Adipose tissue (tissue), 3 donors: Measurements from ENCODE around the gene FAM180A. TPM values are rescaled to one million over a fixed set of nuclear protein-coding genes. Genes with fewer than 3 reads are reported as not detected.

ENCODE experiments used
- H3K27ac ChIP-seq: one replicate; pipeline ENCODE4 v1.5.1; 2013; ENCODE audit warnings: low read depth, low read length
- WGBS, 3 donors: extraction: QIAGEN DNeasy Blood & Tissue Kit; methylation state at CpG; one replicate each; pipeline ENCODE4 v1.1.7; 2013; 5-methylcytosine and 5-hydroxymethylcytosine counted together
- polyA plus RNA-seq, 3 donors: library from polyadenylated mRNA; stranded (reverse); fragments of 200-250 nt; gene quantifications; one replicate each; pipeline ENCODE4 v1.2.3, GENCODE V29; 2013
- donor health status: healthy with polysubstance abuse.
- donor health status: Bipolar disorder and iron deficiency.
- donor health status: healthy.

The FAM180A gene
- polyA plus RNA-seq, 3 donors = 0.07 to 2.2 (median 2.2) TPM

DNA sequence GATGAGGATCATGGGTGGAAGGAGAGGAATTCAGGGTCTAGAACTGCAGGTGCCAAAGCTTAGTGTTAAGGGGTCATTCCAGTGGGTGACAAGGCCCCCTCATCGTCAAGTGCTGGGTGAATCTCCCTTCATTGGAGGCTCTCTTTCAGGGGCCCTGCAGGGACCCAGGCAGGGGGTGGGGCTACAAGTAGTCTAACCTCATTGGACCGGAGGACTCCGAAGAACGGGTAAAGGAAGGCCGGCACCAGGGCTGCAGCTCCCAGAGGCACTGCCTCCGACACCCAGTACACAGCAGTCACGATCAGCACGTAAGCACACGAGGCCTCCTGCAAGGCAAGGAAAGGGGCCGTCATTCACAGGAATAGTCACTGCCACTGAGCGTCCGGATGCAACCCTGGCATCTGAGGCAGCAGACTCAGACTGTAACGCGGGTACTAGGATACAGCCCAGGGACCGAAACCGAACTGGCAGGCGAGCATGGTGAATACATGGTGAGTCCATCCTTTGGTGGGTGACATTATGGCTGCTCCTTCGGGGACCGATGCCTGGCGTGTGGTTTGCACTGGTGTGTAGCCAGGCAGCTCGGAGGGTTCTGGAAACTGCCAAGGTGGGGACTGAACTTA, 27.3 kb downstream of the FAM180A start:
- no peak overlapping the region for H3K27ac ChIP-seq
- WGBS, 3 donors = 89 to 95% (median 92%) methylated on average over 21 of the region's 21 CpGs

DNA sequence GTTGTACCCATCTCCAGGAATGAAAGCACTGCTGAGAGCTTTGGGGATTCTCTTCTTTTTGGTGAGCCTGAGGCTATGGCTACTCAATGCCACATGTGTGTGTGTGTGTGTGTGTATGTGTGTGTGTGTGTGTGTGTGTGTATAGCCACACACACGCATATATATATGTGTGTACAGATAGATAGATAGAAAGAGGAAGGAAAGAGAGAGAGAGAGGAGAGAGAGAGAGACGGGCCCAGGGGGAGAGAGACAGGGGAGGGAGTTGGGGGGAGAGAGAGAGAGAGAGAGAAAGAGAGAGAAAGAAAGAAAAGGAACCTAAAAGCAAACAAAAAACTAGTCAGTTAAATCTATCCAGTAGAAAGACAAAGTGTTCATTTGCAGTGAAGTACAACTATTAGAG, 28.9 kb downstream of the FAM180A start:
- H3K27ac ChIP-seq = no peak overlapping the region
- 23 to 26% (median 24%) methylated on average over 2 of the region's 2 CpGs for WGBS, 3 donors

DNA sequence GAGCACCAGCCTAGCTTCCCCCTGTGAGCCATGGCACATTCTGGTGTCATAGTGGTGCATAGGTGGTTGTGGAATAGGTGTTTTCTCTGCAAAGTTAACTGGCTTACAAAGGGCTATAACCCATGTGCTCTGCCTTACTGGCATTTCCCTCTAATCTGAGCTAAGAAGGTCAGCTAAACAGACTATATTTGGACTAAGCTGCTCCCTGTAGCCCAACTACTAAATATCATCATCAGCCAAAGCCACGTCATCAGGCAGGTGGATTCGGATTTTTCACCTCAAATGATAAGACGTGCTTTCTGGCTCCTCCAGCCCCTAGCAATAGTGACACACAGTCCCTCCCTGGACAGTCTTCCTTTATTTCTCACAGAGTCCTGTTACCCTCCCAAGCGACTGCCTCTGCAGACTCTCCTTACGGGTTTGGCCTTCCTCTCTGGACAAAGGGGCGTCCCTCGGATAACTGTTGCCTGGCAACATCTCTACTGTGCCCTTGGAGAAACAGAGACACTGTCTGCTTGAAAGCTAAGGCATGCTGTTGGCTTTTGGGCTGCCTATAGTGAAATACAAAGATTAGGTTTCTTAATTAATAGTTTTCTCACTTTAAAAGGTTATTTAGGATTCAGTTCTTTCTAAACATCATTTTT, 29.7 kb downstream of the FAM180A start:
- WGBS, 3 donors = 43 to 71% (median 71%) methylated on average over 7 of the region's 7 CpGs
- H3K27ac ChIP-seq = no peak overlapping the region

DNA sequence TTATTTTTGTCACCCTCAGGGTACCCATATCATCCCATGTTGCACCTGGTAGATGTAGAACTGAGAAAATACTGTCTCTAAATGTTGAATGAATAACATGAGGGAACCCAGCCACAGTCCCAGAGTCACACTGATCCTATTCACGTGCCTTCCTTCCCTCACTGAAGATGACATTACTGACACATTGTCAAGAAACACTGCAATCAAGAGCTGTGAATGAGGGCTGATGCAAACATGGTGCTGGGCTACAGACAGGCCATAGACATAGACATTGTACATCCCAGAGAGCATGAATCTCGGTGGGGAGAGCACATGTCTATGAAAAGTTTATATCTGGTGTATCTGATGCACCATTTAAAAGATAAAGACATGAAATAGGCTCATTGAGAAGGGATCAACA, 30.4 kb downstream of the FAM180A start:
- 69 to 87% (median 81%) methylated on average over 2 of the region's 2 CpGs for WGBS, 3 donors
- H3K27ac ChIP-seq = no peak overlapping the region

DNA sequence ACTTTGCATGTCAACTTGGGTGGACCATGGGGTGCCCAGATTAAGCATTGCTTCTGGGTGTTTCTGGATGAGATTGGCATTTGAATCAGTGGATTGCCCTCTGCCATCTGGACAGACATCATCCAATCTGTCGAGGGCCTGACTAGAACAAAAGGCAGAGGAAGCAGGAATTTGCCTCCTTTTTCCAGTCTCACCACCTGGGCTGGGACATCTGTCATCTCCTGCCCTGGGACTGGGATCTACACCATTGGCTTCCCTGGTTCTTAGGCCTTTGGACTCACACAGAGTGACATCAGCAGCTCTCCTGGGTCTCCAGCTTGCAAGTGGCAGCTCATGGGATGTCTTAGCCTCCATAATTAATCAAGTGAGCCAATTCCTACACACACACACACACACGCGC, 30.9 kb downstream of the FAM180A start:
- H3K27ac ChIP-seq = no peak overlapping the region
- 86 to 91% (median 86%) methylated on average over 3 of the region's 3 CpGs for WGBS, 3 donors

DNA sequence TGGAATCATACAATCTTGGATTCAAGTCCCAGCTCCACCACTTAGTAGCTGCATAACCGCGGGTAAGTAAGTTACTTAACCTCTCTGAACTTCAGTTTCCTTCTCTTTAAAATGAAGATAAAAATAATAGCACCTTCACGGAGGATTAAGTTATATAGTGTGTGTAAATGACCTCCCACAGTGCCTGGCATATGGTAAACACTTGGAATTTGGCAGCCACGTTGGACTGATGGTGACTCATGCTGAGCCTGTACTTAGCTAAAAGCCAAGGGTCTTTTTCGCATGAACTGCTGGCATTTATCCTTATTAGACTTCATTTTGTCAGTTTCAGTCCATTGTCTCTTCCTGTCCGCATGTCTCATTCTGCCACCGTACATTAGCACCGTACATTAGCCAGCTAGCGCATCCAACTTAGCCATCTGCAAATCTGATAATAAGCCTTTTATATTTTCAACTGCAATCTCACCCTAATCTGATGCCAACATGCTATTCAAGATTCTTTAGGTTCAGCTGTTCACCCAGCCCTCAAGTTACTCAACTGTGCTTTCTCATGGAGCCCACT, 31.9 kb downstream of the FAM180A start:
- 71 to 75% (median 75%) methylated on average over 9 of the region's 9 CpGs for WGBS, 3 donors
- no peak overlapping the region for H3K27ac ChIP-seq

DNA sequence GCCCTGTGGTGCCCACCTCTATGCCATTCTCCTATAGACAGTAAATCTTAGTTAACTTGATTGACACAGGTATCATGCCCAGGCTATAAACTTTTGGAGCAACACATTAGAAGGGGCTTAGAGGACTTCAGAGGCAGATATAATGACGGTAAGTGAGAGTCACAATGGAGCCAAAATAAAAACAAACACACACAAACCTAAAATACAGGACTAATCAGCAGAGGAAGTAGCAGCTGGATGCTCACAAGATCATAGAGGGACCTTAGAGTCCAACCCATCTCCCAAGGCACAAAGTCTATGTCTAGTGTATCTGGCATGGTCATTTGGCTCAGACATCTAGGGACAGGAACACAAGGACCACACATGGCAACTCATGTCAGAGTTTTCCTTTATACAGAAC, 32.9 kb downstream of the FAM180A start:
- 82 to 88% (median 85%) methylated on average over 1 of the region's 1 CpG for WGBS, 3 donors
- H3K27ac ChIP-seq = no peak overlapping the region

DNA sequence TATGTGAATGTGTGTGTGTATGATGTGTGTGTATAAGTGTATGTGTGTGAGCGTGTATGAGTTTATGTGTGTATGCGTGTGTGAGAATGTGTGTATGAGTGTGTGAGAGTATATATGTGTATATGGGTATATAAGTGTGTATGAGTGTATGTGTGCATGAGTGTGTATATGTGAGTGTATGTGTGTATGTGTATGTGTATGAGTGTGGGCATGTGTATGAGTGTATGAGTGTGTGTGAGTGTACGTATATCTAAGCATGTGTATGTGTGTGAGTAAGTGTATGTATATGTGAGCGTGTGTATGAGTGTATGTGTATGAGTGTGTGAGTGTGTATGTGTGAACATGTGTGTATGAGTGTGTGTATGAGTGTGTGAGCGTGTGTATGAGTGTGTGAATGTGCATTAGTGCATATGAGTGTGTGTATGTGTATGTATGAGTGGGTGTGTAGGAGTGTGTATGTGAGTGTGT, 33.5 kb downstream of the FAM180A start:
- H3K27ac ChIP-seq = no peak overlapping the region
- WGBS, 3 donors = 92 to 98% (median 96%) methylated on average over 5 of the region's 5 CpGs

DNA sequence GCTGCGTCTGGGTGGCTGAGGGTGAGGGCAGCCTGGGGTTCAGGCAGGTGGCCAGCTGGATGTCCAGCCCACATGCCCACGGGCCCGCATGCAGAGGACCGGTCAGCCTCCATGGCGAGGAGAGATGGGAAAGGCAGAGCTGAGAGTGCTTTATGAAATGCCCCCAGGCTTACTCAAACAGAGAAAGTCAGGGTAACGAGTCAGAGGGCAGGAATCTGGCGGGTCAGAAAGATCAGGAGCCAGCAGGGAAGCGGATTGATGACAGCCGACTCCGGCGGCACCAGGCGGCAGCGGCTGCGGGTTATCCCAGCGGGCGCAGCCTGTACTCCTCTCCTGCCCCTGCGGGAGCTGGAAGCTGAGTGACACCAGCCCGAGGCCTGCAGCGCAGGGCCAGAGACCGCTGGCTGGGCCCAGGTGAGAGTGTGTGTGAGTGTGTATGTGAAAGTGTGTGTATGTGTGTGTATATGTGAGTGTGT, 34.0 kb downstream of the FAM180A start:
- no peak overlapping the region for H3K27ac ChIP-seq

DNA sequence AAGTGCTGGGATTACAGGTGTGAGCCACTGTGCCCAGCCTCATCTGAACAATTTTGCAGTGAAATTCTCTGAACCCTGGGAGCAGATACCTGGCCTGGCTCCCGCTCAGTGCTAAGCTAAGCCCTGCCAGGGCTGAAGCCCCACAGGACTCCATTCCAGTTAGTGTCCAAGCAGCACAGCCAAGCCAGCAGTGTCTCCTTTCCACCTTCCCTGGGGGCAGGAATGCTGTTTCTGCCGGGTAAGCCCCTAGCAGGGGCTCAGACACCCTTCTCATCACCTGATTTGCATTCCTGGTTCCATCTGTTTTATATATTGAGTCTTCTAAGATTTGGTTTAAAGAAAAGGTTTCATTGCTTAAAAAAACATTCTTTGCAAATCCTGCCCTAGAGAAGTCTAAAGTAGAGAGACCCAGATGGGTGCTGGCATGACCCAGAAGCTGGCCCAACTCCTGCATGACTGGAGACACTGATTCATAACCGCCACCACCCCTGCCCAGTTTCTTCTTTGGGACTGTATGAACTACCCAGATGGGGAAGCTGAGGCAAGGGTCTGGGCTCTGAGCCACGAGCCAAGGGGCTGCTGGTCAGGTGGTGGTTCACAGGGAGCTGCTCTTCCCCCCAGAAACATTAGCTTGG, 34.7 kb downstream of the FAM180A start:
- WGBS, 3 donors = 75 to 80% (median 78%) methylated on average over 4 of the region's 4 CpGs
- no peak overlapping the region for H3K27ac ChIP-seq

More for the DNA sequence above, 34.0 kb downstream of the FAM180A start:
- 80 to 90% (median 89%) methylated on average over 20 of the region's 20 CpGs for WGBS, 3 donors

DNA sequence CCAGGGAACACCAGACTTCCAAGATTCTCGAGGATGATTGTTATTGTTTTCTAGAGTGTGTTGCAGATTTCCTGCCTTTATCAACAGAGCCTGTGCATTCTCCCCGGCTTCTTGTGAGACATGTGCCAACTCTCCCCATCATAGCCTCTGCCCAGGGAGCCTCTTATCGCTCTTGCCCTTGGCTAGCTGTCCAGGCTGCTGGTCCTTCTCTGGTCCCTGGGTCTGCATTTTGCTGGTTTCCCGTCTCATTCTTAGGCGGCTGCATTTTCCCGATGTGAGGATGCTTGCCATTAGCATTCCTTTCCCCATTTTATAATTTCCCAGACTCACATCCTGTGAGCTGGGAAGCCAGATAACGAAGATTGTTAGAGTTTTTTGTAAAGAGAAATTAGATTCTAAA, 35.8 kb downstream of the FAM180A start:
- no peak overlapping the region for H3K27ac ChIP-seq
- 49 to 61% (median 50%) methylated on average over 7 of the region's 7 CpGs for WGBS, 3 donors

DNA sequence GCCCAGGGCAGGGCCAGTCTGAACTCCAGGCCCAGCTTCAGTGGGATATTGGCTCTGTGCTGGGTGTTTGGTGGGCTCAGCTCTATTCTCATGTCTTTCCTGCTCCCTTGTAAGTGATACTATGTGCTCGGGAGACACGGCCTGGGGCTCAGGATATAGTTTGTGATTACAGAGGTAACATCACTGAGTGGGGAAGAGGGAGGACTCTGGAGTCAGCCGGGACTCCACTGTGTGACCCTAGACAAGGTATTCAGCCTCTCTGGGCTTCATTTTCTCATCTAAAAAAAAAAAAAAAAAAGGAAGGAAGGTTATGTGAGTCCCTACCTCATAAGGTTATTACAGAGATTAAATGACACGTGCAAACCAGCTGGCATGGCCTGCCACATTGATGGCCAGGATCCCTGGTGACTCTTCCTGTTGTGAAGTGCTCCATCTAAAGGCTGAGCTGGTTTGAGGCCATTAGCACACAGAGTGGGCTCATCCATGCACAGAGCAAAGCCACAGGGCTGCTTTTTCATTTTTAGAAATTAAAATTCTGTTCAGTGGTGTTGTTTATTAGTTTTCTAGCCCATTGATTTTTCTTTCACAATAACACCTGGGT, 36.3 kb downstream of the FAM180A start:
- 65 to 71% (median 69%) methylated on average over 4 of the region's 4 CpGs for WGBS, 3 donors

DNA sequence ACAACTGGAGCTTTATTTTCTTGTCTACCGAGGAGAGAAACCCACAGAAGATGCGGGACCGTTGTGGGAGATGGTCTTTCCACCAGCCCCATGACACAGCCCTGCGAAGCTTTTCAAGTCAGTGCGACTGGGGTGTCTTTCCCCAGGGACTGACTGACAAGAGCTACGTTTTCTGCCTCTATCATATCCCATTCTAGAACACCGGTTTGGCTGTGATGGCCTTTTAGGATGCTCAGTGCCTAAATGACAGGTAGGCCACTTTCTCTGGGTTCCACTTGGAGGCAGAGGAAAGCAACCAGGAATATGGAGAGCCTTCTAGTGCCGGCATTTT, 37.5 kb downstream of the FAM180A start:
- H3K27ac ChIP-seq = no peak overlapping the region
- 54 to 63% (median 62%) methylated on average over 8 of the region's 8 CpGs for WGBS, 3 donors

More for the DNA sequence above, 36.3 kb downstream of the FAM180A start:
- H3K27ac ChIP-seq = no peak overlapping the region

DNA sequence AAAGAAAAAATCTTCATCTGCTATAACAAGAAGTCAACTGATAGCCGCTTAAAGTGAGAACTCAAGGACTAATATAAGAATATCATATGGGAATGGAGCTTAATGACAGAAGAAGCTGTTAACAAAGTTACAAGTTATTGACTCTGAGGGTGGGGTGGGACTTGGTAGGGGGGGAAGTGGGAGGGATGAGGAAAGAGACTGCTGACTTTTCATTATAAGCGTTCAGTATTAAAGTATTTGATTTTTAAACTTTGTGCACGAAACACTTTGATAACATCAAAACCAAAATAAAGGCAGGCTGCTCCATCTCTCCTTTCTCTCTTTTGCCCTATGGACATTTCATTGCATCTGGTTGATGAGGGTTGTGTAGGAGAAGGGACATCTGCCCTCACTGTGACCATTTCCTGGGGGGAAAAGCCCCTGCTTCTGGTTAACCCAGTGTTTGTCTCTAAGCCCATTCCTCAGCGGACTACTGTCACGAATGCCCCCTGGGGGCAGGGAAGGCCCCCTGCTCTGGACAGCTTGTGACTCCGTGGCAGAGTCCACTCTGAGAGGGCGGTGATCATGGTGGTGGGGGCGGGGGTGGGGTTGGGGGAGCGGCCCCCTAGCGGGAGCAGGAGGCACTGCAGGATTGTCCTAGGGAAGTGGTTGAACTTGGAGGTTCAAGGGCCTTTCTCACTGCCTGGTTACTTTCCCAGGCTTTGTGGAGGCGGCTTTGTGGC, 38.0 kb downstream of the FAM180A start:
- WGBS, 3 donors = 33 to 45% (median 41%) methylated on average over 11 of the region's 11 CpGs
- no peak overlapping the region for H3K27ac ChIP-seq

DNA sequence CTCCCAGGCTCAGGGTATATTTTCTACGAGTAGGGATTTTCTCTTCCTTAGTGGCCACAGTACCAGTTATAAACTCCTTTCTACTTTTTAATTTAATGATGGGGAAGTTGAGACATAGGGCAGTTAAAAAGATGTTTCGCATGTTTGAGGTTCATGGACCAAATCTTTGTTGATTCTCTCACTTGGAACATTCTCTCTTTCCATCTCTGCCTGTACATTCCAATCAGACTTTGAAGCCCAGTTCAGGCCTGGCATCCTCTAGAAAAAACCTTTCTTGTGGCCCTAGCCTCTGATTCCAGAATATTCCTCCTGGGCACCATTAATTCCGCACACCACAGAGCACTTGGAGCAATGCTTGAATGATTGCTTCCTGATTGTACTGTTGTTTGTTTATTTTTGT, 39.1 kb downstream of the FAM180A start:
- 85 to 93% (median 89%) methylated on average over 3 of the region's 3 CpGs for WGBS, 3 donors
- no peak overlapping the region for H3K27ac ChIP-seq

DNA sequence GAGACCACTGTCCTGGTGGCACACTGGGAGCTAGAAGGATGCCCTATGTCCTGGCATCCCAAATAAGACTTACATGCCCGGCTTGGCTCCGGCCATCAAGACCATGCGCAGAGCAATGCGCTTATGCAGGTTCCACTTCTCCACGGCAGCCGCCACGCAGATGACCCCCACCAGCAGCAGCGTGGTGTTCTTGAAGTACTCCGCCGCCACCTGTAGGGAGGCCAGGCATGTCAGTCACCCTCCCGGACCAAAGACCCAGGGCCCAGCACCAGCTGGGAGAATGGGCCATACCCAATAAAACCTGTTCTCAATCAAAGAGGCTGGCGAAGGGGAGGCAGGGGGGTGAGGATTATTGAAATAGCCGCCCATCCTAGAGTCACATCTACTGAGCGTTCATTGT, 40.6 kb downstream of the FAM180A start:
- 90 to 95% (median 95%) methylated on average over 14 of the region's 14 CpGs for WGBS, 3 donors
- no peak overlapping the region for H3K27ac ChIP-seq

DNA sequence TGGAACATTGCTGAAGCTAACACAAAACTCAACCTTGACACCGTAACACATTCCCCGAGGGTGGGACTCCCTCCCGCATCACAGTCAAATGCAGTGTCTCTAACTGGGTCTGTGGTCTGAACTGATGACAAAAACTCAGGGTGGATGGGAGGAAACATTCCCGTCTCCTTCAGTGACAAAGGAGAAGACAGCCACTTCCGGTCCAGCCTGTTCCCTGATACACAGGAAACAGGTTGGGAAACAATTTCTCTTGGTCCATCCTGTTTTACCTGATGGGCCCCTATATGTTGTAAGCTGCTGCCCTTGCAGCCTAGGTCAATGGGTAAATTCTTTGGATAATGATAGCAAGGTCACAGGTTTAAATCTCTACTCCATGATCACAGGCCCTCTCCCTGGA, 41.0 kb downstream of the FAM180A start:
- no peak overlapping the region for H3K27ac ChIP-seq
- WGBS, 3 donors = 68 to 75% (median 68%) methylated on average over 5 of the region's 5 CpGs

DNA sequence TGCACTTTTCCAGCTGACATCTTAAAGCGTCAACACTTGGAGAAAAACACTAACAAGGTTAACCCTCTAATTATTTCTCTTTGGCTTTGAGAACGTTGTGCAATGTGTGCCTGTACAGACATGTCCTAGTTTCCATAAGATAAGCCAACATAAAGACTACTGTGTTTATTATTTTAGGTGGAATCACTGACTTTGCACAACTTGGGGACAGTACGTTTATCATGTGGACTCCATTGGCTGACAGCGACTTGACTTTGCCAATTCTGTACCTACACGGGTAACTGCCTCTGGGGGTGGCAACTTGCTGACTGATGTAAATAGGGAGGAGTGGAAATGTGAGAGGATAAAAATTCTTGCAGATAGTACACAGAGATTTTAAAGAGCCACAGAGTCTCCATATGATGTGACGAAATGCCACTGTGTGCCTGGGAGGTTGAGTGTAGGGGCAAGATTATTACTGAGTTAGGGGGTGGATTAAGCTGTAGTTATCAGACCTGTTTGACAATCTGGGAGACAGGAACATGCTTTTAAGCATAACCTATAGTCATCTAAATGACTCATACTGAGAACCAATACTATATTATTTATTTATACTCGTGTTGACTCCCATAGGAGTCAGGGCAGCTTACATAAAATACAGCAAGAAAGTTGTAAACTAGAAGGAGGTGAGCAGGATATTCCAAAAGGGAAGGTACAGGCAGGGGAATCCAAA, 41.6 kb downstream of the FAM180A start:
- WGBS, 3 donors = 65 to 83% (median 82%) methylated on average over 7 of the region's 7 CpGs
- H3K27ac ChIP-seq = no peak overlapping the region
